Stimulated activated CD4-positive, alpha-beta T cell treated with anti-CD3 and anti-CD28 coated beads, Interleukin-4, amount 100 ng/mL, for 4 hours (primary cell): ENCODE data around the gene GASK1B.

Experiments
- DNase-seq, 2 experiments: peaks; one replicate each; pipeline ENCODE4 v3.0.0-alpha.2; 2020

The GASK1B gene

DNA sequence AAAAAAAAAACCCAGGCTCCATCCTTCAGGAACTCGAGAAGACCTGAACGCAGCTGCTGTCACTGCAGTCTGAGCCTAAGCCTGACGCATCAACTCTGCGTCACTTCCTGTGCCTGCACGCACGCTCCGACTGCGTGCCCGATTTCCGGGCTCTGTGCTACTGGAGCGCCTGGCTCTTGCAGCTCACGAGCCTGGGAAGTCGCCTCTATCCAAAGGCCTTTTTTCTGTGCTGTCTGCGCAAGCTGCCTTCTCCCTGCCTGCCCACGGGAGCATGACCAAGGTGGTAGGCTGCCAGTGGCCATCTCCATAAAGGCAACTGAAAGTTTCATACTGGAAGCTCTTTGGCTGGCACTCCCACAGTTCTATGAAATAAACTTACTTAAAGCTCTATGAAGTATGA lies 9.9 kb upstream of the GASK1B start:
- DNase-seq: no peak

DNA sequence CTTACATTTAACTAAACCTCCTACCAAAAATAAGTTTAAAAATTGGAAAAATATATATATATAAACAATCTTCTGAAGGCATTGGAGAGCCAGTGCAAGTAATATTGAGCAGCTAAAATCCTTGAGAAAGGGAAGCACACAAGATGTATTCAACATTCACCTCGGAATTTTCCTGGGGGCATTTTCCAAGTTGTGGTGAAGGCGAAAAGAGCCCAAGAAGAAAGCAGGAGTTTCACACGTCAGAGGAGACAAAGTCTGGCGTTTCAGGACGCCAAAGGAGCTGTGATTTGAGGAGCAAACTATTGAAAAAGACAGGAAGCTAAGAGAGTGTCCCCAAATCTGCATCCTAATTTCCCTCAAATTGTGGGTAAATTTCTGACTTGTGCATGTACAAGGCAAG lies 9.1 kb upstream of the GASK1B start:
- DNase-seq: no peak

DNA sequence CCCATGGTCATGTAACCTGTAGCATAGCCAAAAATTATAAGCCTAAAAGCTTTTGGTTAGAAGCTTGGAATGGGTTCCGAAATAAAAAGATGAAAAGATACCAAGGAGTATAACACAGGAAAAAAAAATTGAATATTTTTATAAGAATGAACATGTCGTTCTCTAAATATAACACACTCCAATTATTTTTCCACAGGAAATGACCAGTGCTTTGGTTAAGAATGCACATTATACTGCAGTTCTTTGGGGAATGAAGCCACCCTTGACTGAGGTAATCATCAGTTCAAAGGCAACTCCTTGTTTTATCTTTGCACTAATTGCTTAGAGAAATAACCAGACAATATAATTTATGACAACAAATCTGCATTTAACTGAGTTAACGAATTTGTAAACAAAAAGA lies 6.6 kb upstream of the GASK1B start:
- DNase-seq: no peak

DNA sequence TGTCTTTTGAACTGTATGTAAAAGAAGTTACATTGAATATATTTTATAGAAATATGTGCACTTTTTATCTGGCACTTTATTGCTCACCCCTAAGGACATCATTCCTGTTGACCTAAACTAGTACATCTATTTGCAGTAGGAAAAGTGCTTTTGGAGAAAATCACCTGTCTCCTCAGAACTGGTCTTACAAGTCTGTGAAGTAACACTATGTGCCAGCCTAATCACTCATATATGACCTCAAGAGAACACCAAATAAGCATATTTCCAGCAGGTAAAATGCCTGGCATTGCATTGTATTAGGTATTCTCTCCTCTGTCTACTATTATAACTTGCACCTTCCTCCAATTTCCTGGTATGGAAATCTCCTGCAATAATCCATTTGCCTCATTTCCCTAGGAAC lies 4.0 kb upstream of the GASK1B start:
- DNase-seq: no peak

DNA sequence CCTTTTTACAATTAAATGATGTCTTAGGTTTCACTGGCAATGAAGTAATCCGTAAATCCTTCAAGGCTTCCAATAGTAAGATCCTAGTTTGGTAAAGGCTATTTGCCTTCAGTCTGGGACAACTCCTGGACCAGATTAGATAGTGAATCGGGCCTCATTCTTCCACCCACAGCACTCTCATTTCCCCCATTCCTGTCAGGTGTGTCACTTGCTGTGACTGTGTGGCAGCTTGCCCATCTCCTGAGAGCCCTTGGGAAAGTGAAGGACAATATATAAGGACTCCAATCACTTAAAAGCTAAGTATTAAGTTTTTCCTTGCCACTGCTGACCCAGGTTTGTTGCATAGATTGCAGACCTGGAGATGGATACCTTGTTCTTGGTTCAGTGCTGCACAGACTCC lies 3.3 kb upstream of the GASK1B start:
- DNase-seq: no peak

DNA sequence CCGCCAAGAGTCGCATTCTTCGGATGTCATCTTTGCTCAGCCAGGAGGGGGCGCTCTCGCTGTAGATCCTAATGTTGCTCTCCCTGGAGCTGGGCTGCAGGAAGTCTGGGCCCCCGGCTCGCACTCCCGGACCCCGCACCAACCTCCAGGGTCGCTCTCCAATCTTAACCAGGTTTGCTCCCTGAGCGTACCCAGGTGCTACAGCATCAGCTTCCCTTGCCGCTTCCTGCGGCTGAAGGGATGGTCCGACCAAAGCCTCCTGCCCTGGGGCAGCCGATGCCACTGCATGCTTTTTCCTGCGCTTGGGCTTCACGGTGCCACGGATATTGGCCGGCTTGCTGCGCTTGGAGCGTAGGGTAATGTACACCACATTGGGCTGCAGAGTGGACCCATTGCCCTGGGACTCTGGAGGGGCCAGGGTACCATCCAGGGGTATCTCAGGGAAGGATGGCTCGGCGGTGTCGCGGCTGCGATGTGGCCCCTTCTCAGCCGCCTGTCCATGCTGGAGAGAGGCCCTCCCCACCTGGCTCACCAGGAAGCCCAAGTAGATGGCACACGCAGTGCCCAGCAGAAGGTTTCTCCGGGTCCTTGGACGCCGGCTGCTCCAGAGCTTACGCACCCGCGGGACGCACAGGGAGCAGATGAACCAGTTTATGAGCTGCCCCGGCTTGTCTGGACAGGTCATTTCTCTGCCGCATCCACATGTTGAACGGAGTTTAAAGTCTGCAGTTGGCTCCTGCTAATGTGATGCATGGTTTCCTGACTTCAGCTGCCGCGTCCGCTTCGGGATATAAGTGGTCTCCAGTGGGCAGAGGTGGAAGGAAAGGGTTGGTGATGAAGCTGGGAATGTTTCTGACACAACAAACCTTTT lies 1.9 kb downstream of the GASK1B start:
- no peak for DNase-seq

DNA sequence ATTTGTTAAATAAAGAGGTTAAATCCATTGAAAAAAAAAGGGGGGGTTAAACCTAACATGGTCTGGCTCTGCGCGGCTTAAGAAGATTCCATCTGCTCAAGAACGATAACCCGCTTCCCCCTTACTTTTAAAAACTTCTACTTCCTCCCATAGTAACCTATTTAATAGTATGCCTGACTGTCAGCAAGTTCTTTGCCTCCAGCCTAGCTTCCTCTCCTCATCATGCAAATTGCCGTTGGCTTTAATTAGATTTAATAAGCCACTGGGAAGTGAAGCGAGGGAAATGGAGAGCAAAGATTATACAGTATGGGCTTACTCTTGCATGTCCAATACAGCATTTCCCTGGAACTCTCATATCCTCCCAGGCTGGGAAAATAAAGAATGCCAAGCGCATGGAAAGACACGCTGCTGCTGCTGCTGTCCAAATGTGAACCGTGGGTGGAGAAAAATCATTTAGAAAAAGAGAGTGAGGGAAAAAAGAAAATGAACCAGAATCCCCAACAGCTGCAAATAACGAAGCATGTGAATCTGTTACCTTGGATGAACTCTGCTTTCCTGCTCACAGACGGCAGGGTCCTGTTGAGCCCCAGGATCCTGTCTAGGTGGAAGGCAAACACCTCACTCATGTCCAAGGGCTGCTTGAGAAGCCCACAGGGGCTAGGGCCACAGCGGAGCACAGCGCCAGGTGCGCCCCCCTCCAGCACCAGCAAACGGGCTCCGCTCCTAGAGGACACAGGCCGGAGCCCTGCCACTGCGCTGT lies 2.7 kb downstream of the GASK1B start:
- no peak for DNase-seq

DNA sequence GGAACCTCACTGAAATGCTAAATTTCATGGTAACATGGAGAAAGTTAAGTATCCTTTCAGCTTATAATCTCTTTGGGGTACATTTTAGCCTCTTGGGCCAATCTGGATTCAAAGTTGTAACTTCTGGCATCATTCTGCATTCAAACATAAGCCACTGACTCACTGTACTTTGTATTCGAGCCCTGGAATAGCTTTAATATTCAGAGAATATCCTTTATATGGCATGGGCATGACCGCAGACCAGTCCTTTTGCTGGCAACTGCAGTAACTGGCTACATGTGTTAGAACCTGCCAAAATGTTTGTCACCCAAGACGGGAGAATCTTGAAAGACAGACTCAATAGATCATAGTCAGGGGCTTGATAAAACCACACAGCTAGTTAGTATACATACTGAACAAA lies 3.3 kb downstream of the GASK1B start:
- no peak for DNase-seq

DNA sequence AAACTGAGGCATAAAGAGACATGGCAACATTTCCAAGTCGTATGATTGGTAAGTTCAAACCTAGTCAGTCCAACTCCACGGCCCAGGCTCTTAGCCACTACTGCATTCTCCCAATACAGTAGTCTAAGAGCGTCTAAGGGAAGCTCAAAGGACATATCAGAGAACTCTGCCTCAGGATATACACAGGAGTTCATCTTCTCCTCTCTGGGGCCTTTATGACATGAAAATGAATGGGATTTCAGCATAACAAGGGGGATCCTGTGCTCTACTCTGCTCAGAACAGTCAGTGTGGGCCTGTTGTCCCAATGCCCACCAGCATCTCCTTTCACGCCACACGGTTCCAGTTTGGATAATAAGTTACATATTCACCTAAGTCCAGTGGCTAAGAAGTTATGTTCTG lies 4.2 kb downstream of the GASK1B start:
- DNase-seq: no peak

DNA sequence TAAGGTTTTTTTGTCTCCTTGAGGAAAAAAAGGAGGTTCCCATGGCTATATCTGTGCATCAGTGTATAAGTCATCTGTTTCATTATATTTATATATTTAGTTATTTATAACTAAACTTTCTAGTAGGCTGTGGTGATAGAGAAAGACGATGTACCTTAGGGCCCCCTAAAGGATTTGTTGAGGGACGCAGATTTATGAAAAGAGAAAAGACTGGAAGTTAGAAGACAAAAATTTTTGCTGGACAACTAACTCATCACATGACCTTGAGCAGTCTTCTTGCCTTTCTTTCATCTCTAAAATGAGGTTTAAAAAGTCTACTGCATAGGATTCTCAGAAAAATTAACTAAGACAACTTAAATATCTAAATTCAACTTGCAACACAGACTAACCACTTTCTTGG lies 6.1 kb downstream of the GASK1B start:
- DNase-seq: no peak

DNA sequence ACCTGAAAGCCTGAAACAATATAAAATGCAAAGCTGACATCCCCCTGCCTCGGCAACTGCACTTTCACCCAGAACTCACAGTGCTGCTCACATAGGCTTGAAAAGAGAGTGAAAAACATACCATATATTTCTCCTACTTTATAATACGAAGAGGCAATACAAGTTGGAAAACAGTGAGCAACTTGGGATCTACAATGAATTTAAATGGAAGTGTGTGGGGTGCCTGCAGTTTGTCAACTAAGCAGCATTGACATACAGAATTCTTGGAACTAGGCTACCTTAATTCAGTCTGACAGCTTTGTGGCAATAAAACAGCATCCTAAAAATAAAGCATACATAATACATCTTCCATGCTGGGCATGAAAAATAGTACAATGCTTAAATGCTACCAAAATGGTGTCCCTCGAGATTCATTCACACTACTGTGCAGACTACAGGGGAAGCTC lies 8.0 kb downstream of the GASK1B start:
- DNase-seq: no peak

DNA sequence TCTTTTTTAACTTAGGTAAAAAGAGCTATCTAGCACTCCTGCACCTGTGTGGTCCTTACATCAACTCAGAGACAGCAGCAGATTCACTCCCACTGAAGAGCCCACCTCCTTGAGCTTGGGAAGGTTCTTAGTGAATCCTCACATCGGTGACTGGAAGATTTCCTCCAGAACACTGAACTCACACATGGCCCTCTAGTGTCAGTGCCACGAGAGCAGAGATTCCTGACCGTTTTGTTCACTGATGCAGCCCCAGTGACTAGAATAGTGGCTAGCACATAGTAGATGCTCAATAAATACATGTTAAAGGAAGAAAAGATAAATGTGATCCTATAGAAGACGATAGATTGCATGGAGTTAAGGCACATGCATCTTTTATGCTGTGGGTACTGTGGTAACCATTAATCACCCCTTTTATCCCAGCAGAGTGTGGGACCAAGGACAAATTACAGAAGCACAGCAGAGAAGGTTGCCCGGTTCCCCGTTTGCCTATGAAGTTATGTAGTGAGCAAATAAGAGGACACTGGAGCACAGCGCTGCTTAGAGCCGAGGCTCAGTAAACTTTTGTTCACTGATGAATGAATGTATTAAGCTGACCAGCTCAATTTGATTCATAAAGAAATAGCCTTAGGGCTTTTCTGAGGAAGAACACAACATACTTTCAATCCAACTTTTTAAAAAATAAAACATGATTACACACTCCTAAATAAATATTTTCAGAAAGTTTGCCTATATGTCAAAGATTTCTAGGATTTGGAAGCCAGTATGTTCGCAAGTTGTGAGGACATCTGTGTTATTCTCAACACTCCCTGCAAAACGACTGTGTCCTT lies 8.7 kb downstream of the GASK1B start:
- no peak for DNase-seq

DNA sequence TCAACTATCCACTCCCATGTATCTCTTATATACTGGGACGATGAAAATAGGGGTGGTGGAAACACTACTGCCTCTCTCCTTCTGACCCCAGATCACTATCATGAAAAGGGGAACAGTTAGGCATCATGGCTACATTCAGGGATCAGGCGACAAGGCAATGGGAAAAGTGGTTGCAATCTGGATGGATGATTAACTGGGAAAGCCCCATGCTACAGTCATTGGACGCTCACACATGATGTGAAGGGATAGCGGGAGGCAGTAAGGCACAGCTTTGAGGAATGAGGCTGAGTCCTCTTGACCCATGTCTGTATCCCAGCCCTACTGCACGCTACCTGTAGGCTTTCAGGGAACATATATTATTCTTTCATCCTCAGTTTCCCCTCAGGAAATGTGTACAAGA lies 10.2 kb downstream of the GASK1B start:
- DNase-seq: no peak

DNA sequence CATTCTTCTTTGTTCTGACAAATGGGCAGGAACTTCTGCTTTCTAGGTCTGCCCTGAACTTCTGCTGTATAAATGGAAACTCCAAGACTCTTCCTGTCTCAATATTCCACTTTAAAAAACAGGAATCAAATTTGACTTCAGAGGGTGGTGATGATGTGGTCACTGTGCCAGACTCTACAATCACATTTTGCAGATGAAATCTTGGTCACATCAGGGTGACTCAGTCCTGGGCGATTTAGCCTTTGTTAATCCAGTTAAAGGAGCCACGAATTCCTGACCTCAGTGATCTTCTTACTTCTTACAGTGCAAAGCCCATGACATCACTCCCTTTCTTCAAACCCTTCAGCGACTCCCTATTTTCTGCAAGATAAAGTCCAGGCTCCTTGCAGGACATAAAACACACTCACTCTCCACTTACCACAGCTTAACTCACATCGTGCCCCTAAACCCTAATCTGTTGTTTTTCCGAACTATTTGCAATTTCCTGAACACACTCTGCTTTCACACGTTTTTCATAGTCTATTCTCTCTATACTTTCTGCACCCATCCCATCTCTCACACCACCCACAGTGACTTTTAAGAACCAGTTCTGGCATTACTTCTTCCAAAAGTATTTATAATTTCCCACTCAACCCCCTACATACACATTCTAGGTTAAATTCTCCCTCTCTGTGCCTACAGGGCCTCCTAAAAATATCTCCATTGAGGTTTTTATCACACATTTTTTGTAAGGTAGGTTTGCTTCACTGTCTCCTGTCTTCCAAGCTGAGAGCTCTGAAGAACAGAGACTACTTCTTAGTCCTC lies 11.1 kb downstream of the GASK1B start:
- DNase-seq: no peak

DNA sequence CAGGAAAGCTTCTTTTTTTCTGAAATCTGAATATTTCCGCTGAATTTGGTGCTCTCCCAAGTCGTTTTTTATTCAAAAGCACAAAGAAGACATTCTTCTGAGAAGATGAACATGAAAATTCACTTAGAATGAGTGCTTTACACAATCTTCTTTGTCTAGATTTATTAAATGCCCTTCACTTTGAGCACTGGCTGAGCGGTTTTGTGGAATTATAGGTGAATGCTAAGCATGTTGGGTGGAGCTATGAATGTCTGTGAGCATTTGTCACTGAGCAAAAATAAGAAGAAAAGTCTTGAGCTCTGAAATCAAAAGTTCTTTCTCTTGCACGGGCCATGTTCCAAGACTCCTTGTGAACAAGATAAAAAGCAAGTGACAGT lies 13.1 kb downstream of the GASK1B start:
- no peak for DNase-seq

DNA sequence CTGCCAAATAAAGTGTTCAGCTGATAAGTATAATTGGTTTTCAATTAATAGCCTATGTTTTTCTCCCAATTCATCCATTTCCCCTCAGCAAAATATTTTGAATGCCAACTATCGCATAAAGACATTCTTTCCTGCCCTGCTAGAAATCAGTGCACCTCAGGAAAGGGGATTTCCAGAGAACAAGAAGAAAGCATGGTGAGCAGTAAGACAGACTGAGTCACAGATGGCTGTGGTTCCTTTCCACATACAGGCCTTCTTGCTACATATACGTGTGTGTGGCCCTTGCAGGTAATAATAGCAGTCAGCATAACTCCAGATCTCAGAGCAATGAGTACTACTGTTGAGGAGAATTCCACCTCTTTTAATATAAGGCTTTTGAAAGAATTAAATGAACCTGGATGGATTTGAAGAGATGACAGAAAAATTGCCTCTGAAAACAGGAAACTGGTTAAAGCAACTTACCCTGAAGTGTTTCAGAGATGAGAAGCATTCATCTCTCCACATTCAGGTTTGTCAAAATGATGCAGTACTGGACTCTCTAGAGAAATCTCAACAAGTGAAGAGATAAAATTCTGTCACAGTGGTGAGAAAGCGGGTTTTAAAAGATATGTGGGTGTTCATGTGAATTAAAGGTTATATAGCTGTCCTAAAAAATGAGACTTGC lies 13.6 kb downstream of the GASK1B start:
- no peak for DNase-seq

DNA sequence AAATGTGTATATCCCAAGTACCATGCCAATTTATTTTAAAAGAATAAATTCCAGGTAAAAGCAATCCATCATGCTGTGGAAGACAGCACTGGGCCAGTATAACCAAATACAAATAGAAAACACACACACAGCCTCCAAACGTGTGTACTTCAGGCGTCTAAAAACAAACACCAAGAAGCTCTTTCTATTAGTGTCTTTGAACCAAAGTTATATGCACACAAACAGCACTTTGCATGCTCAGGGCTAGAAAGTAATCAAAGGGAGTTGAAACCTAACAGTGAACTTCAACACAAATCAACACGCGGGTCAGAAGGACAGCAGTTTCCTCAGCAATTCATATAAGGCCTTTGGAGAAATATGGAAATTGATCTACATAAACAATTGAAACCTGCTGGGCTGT lies 15.4 kb downstream of the GASK1B start:
- DNase-seq: no peak

DNA sequence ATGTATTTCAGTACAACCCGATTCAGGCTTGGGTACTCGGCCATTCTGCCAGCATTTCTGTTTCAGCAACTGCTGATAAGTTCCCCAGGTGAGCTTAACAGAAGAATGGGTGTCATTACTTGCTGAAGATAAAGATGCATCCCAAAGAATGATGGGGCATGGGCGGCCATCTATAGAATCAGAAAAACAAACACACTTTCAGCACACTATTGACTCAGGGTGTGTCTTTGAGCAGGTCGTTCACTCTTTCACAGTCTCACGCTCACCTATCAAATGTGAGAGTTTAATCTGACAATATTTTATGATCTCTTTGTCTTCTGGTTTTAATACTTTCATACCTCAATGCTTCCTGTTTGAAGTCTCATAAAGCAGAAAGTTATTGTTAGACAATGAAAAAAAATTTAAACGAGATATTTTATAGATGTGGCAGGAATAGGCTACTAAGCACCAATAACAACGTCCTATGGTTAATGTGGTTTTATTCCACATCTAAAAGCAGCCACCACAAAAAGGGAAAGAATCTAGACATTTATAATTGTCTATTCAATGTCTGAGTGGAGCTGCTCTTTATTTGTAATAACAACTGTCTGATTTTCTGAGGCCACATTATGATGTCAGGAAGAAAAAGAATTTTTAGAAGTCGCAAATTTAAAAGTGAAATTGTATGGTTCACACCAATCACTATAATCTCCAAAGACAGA lies 17.0 kb downstream of the GASK1B start:
- no peak for DNase-seq

DNA sequence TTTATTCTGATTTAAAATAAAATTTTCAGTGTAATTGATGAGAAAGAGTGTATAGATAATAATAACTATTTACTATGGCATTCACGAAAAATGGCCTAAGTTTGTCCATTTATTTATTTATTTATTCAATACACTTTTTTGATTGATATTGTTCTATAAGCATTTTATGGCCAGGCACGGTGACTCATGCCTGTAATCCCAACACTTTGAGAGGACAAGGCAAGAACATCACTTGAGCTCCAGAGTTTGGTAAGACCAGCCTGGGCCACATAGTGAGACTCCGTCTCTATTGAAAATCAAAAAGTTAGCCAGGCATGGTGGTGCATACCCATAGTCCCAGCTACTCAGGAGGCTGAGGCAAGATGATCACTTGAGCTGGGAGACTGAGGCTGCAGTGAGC lies 25.7 kb downstream of the GASK1B start:
- DNase-seq: no peak

DNA sequence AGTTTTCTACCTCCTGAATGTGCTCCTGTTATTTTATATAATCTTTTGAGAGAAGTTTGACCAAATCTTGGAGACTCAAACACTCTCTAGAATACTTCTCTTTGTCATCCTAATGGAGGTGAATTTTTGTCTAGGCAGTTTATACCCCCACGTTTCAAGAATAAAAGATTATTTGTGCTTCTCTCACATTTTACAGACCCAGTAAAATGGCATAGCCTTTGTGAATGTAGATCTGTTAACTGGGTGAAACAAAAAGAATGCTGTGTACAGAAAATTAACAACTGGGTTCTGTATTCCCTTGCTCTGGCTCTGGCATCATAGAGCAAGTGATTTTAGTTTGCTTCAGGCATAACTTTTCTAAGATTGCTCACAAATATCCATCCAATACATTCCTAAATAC lies 26.1 kb downstream of the GASK1B start:
- DNase-seq: no peak

DNA sequence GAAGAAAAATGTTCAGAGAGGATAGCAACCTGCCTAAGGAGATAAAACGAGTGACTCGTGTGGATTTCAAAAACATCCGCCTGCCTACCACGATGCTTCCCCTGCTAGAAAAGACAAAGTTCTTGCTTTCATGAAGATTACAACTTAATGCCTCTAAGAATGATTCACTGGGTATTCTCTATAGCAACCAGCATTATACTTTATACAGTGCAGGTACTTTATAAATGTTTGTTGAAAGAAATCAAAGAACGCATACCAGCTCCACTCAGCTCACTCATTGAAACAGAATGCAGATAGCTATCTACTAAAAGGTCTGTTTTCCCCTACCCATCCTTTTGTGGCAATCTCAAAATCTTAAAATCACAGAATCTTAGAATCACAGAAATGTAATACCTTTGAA lies 33.7 kb downstream of the GASK1B start:
- no peak for DNase-seq
